Activated effector memory CD4-positive, alpha-beta T cell treated with Interleukin-2 at 50 U/mL for 16 hours (primary cell): Measurements from ENCODE around the gene CLDN19.
"Not testable (repeated sequence)": the region's sequence is repeated elsewhere in the genome, so short reads cannot be mapped to it uniquely, and the experiment has no call there.

Source experiments
- DNase-seq: peaks from one replicate; pipeline ENCODE4 v3.0.0-alpha.2; 2020

The CLDN19 gene

DNA sequence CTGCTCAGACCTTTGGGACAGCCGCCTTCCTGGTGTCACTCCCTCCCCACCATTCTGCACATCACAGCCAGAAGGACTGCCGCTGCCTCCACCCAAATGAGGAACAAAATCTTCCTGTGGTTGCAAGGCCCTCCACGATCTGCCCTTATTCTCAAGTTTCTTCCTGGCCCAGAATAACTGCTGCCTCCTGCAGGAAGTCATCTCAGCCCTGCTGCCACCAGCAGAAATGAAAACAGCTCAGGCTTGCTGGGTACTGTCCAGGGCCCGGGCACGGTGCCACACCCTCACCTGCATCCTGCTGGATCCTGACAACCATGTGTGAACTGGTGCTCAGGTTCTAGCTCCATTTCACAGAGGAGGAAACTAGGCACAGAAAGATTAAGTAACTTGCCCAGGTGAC is 2.8 kb downstream of the CLDN19 start:
- DNase-seq: no peak

DNA sequence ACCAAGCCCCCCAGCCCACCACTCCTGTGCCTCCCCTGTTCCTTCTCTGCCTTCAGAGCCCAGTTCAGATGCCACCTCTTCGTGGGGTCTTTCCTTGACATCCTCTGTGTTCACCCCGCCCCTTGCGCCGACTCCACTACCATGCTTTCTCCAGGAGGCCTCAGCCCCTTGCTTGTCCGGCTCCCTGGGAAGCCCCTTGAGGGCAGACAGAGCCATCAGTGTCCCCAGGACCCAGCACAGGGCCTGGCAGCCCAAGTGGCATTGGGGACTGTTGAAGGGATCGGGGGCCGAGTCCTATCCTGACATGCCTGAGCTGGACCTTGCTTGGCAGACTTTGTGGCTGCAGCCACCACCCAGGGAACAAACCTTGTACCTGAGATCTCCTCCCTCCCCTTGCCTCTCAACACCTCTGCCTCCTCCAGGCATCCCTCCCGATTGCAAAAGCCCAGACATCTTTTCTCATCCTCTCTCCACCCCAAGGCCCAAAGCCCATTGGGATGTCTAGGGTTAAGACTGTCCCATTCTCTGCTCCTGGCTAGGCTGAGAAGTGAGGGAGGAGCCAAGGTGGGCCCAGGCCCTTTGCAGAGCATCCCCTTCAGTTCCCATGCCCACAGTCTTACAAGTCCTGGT is 3.4 kb downstream of the CLDN19 start:
- no peak for DNase-seq

DNA sequence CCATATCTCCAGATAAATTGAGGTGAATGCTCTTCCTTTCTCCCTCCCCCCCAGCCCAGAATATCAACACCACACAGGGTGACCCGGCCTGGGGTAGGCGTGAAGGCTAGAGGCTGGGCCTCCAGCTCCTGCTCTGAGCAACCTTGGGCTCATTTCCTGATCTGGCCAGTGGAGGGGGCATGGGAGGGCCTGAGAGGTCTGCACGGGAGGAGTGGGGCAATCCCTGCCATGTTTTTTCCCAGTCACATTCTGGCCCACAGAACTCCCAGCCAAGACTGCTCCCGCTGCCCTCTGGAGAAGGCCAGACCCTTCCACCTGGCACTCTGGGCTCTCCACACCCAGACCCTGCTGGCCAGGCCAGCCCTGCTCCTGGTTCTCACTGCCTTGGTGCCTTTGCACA is 3.9 kb downstream of the CLDN19 start:
- no peak for DNase-seq

DNA sequence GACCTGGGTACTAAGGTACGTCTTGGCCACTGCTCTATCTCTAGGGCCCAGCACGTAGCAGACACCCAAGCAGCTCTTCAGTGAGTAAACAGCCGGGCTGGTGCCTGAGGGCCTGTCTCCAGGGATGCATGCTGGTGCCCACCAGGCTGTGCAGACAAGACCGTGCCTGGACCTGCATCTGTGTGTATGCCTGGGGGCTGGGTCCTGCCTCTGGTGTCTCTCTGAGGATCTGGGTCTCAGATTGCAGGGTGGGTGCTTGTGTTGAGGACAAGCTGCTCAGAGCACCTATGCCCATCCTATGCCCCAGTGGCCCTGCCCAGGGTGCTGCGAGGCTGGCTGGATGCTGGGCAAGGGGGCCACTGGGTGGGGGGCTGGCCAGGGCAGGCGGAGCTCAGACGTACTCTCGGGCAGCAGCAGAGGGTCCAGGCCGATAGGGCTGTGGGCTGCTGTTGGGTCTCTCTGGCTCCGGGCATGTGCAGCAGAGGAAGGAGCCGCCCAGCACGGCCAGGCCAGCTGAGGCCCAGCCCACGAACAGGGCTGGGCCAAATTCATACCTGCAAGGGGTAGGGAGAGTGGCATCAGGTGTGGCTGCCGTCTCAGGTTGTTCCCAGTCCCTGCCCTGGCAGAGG is 4.4 kb downstream of the CLDN19 start:
- no peak for DNase-seq

DNA sequence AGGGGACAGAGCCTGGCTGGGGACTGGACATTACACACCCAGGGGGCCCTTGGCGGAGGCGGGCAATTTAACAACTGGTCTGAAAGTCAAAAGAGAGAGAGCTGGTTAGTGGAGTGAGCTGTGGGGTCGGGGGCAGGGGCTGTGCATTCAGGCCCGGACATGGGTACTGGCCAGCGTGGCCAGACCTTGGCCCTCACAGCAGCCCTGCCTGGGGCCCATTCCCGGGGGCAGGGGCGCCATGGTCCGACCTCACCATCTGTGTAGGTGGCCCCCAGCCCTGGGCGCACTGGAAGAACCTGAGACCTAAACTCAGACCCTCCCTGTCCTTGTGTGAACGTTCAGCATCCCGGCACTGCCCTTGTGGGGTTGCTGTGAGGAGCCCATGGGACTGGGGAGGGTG is 5.0 kb downstream of the CLDN19 start:
- no peak for DNase-seq

DNA sequence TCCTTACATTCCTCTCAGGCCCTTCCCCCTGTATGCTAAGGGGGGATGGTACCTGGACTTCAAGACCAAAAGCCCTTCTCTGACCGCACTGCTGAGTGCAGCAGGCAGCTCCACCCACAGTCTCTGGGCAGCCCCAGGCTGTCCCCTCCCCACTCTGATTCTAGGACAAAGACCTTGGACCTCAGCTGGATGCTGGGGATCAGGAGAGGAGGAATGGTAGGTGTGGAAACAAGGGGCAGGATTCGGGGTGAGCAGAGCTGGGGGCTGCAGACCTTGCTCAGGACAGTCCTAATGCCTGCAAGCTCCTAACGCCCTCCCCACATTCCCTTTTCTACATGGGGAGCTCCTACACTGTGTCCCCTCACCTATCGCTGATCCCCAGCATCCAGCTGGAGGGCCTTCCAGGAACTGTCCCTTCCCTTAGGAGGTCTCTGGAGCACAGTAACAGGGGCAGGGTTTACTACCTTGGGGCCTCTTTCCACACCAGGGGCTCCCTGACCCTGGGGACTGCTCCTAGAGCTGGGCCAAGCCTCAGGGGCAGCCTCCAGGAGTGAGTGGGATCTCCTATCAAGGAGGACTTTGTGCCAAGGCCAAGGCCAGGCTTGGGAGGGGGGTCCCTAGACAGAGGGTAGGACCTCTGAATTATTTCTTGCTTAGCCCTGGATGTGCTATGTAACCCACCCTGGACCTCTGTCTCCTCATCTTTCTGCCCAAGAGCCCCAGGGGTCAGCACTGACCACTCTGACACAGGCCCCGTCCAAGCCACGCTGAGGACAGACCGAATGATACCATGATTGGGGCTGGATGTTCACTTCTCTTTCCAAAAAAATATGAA is 5.6 kb downstream of the CLDN19 start:
- no peak for DNase-seq

DNA sequence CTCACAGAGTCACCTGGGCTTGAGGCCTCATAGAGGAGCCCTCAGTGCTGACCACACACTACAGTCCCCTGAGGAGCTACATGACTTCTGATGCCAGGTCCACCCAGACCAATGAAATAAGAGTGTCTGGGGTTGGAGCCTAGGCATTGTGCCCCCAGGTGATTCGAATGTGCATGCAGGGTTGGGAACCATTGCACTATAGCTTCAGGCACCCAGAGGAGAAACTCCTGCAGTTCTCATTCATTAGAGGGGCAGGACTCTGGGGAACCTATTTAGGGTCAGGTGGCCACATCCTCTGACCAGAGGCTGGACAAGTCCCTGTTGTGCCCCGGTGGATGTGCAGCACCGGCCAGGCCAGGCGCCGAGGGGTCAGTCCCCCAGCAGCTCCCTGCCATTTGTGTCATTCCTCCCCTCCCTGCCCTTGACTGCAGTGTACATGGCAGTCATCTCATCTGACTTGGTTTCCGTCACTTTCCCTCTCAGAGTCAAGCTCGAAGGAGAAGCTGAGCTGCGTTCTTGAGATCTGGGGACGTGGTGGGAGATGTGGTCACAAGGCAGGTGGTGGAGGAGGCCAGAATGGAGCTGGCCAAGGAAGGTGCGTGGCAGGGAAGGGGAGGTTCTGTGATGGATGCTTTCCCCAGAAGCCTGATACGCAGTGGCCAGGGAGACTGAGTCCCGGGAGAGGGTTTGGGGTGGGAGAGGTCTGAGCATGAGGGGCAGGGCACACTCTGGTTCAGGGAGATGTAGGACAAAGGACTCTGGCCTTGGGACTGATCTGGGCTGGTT is 6.4 kb downstream of the CLDN19 start:
- DNase-seq: no peak

DNA sequence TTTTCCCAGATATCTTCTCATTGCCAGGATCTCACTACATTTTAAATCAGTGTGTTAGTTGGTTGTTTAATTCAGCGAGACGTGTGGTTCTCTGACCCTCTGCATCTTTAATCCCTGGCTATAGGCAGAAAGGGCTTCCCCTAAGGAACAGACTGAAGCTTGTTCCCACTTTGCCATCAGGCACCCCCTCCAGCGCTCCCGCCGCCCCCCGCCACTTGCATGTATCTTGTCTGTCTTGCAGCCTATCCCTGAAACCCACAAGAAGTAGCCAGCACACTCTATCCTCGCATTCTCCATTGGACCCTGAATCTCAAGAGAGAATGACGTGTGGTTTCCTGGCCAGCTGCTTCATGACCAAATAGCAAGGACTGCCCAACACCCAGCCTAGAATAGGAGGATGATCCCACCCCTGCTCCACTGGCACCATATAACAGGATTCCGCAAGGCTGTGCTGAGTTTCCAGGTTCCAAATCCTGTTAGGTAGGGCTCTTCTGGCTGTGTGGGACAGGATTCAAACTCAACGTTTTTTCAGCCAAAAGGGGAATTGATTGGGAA is 7.8 kb downstream of the CLDN19 start:
- no peak for DNase-seq

DNA sequence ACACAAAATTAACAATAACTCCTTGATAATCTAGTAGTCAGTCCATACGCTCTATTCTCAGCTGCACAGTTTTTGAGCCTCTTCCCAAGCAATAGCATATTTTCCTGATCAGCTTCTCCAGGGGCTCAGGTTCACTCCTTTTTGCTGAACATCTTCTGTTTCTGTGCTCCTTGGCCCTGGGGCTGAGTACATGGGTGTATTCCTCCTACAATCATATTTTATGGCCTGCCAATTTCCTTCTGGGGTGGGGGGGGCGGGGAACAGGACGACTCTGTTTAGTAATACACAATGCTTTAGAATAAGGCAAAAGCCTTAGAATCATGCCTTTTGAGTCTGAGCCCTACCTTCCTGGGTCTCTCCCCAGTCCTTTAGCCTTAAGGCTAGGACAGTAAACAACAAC is 8.5 kb downstream of the CLDN19 start:
- DNase-seq: no peak

DNA sequence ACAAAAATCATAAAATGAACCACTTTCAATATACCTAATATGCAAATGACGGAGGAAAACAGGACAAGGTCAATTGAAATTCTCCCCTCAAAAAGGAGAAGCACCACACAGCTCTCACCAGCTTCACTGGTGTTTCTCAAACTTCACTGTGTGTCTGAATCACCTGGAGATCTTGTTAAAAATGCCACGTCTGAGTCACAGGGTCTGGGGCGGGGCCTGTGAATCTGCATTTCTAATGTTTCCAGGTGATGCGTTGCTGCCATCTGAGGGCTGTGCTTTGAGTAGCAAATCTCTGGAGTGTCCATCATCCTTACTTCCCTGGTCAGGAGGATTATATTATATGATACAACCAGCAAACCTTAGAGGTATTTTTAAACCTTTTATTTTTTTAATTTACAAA is 9.0 kb downstream of the CLDN19 start:
- no peak for DNase-seq

DNA sequence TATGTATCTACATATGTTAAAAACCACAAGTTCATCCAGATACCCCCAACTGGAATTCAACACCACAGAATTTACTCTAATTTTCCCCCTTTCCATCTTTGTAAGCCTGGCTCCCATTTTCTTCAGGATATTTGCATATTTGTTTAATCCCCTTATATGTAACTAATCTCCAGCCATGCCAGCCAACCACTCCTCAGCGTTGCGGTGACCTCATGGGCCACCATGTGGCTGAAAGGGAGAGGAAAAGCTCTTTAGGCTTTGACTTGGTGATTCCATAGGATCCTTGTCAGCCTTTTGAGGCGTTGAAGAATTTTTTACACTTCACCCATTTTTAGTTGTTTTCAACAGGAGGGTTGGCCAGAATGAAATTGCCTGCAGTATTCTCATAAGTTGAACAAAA is 10.0 kb downstream of the CLDN19 start:
- no peak for DNase-seq

DNA sequence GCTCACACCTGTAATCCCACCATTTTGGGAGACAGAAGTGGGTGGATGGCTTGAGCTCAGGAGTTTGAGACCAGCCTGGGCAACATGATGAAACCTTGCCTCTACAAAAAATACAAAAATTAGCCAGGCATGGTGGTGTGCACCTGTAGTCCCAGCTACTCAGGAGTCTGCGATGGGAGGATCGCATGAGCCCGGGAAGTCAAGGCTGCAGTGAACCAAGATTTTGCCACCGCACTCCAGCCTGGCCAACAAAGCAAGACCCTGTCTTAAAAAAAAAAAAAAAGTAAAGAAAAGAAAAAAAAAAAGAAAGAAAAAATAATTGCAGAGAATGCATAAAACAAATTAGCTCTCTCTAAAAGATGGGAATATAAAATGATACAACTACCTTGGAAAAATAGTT is 14.2 kb downstream of the CLDN19 start:
- DNase-seq: not testable (repeated sequence)

DNA sequence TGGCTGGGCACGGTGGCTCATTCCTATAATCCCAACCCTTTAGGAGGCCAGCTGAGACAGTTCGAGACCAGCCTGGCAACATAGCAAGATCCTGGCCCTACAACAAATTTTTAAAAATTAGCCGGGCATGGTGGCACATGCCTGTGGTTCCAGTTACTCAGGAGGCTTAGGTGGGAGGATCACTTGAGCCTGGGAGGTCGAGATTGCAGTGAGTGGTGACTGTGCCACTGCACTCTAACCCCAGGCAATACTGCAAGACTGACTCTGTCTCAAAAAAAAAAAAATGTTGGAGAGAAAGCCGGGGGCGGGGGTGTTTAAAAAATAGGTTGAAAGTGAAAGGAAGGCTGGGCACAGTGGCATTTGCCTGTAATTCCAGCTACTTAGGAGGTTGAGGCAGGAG is 16.5 kb downstream of the CLDN19 start:
- no peak for DNase-seq

DNA sequence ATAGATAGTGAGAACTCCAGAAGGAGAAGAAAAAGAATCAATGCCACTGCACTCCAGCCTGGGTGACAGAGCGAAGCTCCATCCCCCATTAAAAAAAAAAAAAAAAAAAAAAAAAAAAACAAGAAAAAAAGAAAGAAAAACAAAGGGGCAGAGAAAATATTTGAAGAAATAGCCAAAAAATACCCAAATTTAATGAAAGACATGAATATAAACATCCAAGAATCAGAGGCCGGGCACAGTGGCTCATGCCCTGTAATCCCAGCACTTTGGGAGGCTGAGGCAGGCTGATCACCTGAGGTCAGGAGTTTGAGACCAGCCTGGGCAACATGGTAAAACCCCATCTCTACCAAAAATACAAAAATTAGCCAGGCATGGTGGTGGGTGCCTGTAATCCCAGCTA is 17.6 kb downstream of the CLDN19 start:
- DNase-seq: not testable (repeated sequence)

DNA sequence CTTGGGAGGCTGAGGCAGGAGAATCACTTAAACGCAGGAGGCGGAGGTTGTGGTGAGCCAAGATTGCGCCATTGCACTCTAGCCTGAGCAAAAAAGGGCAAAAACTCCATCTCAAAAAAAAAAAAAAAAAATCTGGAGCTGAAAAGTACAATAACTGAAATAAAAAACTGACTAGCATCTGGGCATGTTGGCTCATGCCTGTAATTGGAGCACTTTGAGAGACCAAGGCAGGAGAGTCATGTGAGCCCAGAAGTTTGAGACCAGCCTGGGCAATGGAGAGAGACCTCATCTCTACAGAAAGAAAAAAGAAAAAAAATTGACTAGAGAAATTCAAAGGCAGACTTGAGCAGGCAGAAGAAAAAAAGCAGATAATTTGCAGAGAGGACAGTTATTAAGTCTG is 18.1 kb downstream of the CLDN19 start:
- DNase-seq: no peak

DNA sequence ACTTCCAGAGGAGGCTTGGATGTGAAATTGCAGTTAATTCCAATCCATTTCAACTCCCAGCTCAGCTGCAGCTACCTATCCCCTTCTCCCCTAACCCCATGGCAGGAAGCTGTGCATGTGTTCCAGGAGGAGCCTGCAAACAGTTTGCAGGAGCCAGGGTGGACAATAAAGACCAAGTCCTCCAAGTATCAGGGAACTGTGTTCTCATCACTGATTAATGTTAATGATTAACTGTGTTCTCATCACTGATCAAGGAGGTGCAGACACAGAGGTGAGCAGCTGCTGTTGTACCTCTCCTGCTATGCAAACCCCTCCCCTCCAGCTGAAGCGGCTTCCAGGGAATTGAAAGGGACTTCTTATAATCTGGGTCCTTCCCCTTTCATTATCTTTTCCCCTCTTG is 19.2 kb downstream of the CLDN19 start:
- no peak for DNase-seq

DNA sequence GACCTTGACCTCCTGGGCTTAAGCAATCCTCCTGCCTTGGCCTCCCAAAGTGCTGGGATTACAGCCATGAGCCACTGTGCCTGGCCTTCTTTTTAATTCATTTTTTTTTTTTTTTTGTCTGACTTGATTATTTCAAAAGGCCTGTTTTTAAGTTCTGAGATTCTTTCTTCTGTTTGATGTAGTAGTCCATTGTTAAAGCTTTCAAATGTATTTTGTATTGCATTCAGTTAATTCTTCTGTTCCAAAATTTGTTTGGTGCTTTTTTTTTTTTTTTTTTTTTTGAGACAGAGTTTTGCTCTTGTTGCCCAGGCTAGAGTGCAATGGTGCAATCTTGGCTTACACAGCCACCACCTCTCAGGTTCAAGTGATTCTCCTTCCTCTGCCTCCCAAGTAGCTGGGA is 25.6 kb downstream of the CLDN19 start:
- DNase-seq: not testable (repeated sequence)

DNA sequence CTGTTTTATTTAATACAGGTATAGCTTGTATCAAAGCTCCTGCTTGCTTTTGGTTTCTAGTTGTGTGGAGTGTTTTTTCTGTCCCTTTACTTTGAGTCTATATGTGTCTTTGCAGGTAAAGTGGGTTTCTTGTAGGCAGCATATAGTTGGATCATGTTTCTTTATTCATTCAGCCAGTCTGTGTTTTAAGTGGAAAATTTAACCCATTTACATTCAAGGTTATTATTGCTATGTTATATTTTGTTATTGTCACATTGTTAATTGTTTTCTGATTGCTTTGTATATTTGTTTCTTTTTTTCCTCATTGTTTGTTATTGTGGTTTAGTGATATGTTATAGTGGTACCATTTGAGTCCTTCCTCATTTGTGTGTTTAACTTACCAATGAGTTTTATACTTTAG is 26.7 kb downstream of the CLDN19 start:
- no peak for DNase-seq

DNA sequence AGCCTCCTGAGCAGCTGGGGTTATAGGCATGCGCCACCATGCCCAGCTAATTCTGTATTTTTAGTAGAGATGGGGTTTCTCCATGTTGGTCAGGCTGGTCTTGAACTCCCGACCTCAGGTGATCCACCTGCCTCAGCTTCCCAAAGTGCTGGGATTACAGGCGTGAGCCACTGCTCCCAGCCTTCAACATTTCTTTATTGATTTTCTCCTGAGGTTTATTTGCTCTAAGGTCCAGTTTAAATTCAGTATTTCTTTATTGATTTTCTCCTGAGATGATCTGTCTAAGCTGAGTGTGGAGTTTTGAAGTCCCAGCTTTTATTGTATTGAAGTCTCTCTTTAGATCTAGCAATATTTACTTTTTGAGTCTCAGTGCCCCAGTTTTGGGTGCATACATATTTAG is 27.2 kb downstream of the CLDN19 start:
- not testable (repeated sequence) for DNase-seq

DNA sequence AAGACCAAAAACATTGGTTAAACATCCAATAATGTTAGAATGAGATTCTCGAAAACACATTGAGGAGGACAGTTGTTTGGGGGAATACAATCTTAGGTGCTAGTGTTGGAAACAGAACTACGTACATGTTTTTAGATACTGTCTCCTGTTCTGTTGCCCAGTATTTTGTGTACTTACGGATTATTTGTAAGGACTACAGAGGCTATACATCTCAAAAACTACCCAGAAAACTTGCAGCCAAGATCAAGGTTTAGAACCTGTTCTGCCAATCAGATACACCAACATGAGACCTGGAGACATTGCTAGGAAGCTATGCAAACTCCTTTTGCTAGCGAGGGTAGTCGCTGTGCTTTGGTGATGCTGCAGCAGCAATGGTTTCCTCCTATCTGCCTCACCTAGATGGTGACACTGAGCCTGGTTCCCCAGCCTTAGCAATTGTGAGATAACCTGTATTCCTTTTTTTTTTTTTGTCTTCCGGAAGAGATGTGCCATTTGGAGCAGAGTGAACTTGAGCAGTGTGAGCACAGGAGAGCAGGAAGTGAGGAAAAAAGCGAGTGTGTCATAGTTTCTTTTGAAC is 36.1 kb downstream of the CLDN19 start:
- no peak for DNase-seq

DNA sequence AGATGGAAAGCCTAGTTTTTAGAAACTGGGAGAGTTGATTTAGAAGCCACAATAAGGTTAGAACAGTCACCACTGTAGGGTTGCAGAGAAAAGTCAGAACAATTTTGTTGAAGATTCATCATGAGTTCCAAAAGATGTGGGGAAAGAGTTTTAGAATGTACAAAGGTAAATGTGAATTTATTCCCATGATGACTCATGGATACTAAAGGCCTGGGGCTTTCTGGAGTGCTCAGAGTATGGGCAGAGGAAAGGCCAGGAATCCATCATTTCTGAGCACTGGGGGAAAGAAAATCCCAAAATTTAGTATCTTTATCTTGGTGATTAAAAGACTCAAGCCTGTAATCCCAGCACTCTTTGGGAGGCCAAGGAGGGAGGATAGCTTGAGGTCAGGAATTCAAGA is 40.0 kb downstream of the CLDN19 start:
- no peak for DNase-seq

DNA sequence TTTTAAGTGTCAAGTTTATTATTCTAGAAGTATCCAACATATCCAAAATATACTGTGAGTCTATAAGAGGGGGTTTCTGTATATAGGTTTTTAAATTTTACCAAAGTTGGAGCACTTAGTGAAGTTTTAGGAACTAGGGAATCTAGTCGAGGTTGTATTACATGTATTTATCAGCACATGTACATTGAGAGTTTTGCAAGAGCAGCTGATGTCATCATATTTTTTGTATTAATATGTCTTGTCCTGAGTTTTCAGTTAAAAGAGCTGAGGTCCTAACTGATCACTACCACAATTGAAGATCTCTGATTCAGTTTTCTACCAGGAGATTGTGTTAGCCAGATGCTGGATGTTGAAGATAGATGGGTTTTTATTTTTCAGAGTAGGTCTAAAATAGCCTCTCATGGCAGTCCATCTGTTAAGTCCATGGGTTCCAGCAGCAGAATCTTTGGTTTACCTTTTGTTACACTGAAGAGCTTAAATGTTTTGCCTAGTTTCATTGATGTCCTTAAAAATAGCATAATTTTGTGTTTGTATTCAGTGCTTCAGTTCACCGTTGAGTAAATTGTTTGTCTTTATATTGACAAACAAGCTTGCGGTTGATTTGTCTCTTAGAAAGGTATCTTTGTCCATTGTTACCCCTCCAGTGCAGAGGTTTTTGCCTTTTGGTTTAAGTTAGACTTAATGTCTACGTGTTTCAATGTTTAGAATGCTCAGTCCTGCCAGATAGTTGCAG is 41.8 kb downstream of the CLDN19 start:
- no peak for DNase-seq
